ENCODE data around the gene FBXL17. TPM values are rescaled to one million over a fixed set of nuclear protein-coding genes. Genes with fewer than 3 reads are reported as not detected.

FBXL17 gene
- total RNA-seq, 5 donors from 2014 or later (not counting 1 experiment from before 2014, with no cell fraction given) = 20.4 to 30.1 (median 22.1) TPM

GRCh38 chr5:108233617-108234155 lies 148.2 kb downstream of the FBXL17 start:
- peaks cover 0 to 2% (median 0%) of the 10 kb centered on the region in 3 donors for H3K4me1 Mint-ChIP-seq
- H3K36me3 Mint-ChIP-seq = peaks cover 72% of the 10 kb centered on the region
- H3K9me3 Mint-ChIP-seq = peaks cover 0 to 3% (median 0%) of the 10 kb centered on the region in 3 donors
- 100% methylated on average over 1 of the region's 3 CpGs for WGBS (ENCODE audit: insufficient coverage)
- H3K27ac ChIP-seq (ENCODE audit: low read length) = no peak overlapping the region
- no peaks in the 10 kb centered on the region for H3K9me3 ChIP-seq
- no peaks in the 10 kb centered on the region for H3K27me3 Mint-ChIP-seq
- ATAC-seq (replicated peaks in 1 of 4) (no peak), DNase-seq (no peak)
- H3K4me3 Mint-ChIP-seq = no peak overlapping the region
- H3K4me1 ChIP-seq (ENCODE audit: control insufficient read depth in 1 of 2, extremely low read depth in 1 of 2, insufficient read depth in 2 of 2, low read length in 2 of 2) = no peaks in the 10 kb centered on the region
- no peak overlapping the region for H3K4me3 ChIP-seq (ENCODE audit: control insufficient read depth in 1 of 2, extremely low read depth in 1 of 2, low read length in 1 of 2)
- CTCF ChIA-PET = interaction anchor here in 1 of 2 donors (1.0 kb wide), 1 partner anchor 26 kb away, joined by 3 read pairs; no protein-coding TSS in a partner anchor
- H3K36me3 ChIP-seq (ENCODE audit: control insufficient read depth in 2 of 2, extremely low read depth in 1 of 2, insufficient read depth in 1 of 2, low read length in 1 of 2) = no peaks in the 10 kb centered on the region
- no peaks in the 10 kb centered on the region for H3K27me3 ChIP-seq (replicated peaks in 1 of 2; ENCODE audit: control insufficient read depth in 2 of 2, extremely low read depth in 1 of 2, insufficient read depth in 2 of 2, low read length in 1 of 2)
- POLR2A ChIA-PET = no interaction called here
- no peak overlapping the region for H3K27ac Mint-ChIP-seq

GRCh38 chr5:108232805-108233204 lies 149.1 kb downstream of the FBXL17 start:
- POLR2A ChIA-PET = no interaction called here
- H3K4me1 Mint-ChIP-seq = peaks cover 0 to 2% (median 0%) of the 10 kb centered on the region in 3 donors
- peaks cover 0 to 3% (median 0%) of the 10 kb centered on the region in 3 donors for H3K9me3 Mint-ChIP-seq
- Histone ChIP-seq H3K36me3 (ENCODE audit: control insufficient read depth in 2 of 2, extremely low read depth in 1 of 2, insufficient read depth in 1 of 2, low read length in 1 of 2) (no peaks in the 10 kb centered on the region), H3K27ac (ENCODE audit: low read length) (no peak overlapping the region), H3K9me3 (no peaks in the 10 kb centered on the region), H3K4me1 (ENCODE audit: control insufficient read depth in 1 of 2, extremely low read depth in 1 of 2, insufficient read depth in 2 of 2, low read length in 2 of 2) (no peaks in the 10 kb centered on the region), H3K27me3 (replicated peaks in 1 of 2; ENCODE audit: control insufficient read depth in 2 of 2, extremely low read depth in 1 of 2, insufficient read depth in 2 of 2, low read length in 1 of 2) (no peaks in the 10 kb centered on the region), H3K4me3 (ENCODE audit: control insufficient read depth in 1 of 2, extremely low read depth in 1 of 2, low read length in 1 of 2) (no peak overlapping the region)
- no peak overlapping the region for H3K4me3 Mint-ChIP-seq
- peaks cover 77% of the 10 kb centered on the region for H3K36me3 Mint-ChIP-seq
- DNase-seq (no peak), ATAC-seq (replicated peaks in 1 of 4) (no peak)
- H3K27me3 Mint-ChIP-seq = no peaks in the 10 kb centered on the region
- CTCF ChIA-PET = interaction anchor here in 1 of 2 donors (1.0 kb wide), 1 partner anchor 27 kb away, joined by 3 read pairs; no protein-coding TSS in a partner anchor
- H3K27ac Mint-ChIP-seq = no peak overlapping the region

GRCh38 chr5:108222011-108222410 lies 159.9 kb downstream of the FBXL17 start:
- Mint-ChIP-seq H3K9me3 (peaks cover 2 to 14% (median 12%) of the 10 kb centered on the region in 3 donors), H3K36me3 (peaks cover 73% of the 10 kb centered on the region), H3K4me1 (no peaks in the 10 kb centered on the region), H3K4me3 (no peak overlapping the region), H3K27me3 (no peaks in the 10 kb centered on the region), H3K27ac (no peak overlapping the region)
- H3K9me3 ChIP-seq = no peaks in the 10 kb centered on the region
- H3K27me3 ChIP-seq (replicated peaks in 1 of 2; ENCODE audit: control insufficient read depth in 2 of 2, extremely low read depth in 1 of 2, insufficient read depth in 2 of 2, low read length in 1 of 2) = no peaks in the 10 kb centered on the region
- CTCF ChIA-PET = no interaction called here
- no peaks in the 10 kb centered on the region for H3K4me1 ChIP-seq (ENCODE audit: control insufficient read depth in 1 of 2, extremely low read depth in 1 of 2, insufficient read depth in 2 of 2, low read length in 2 of 2)
- no peak overlapping the region for H3K27ac ChIP-seq (ENCODE audit: low read length)
- H3K4me3 ChIP-seq (ENCODE audit: control insufficient read depth in 1 of 2, extremely low read depth in 1 of 2, low read length in 1 of 2) = no peak overlapping the region
- DNase-seq = no peak
- no peak for ATAC-seq (replicated peaks in 1 of 4)
- POLR2A ChIA-PET = no interaction called here
- H3K36me3 ChIP-seq (ENCODE audit: control insufficient read depth in 2 of 2, extremely low read depth in 1 of 2, insufficient read depth in 1 of 2, low read length in 1 of 2) = no peaks in the 10 kb centered on the region

- H3K4me3 Mint-ChIP-seq = no peak overlapping the region
- H3K27me3 ChIP-seq (replicated peaks in 1 of 2; ENCODE audit: control insufficient read depth in 2 of 2, extremely low read depth in 1 of 2, insufficient read depth in 2 of 2, low read length in 1 of 2) = no peaks in the 10 kb centered on the region
- no peak overlapping the region for H3K27ac Mint-ChIP-seq
- CTCF ChIA-PET = no interaction called here
- ATAC-seq (replicated peaks in 1 of 4) = no peak
- POLR2A ChIA-PET = no interaction called here
- peaks cover 4 to 18% (median 14%) of the 10 kb centered on the region in 3 donors for H3K9me3 Mint-ChIP-seq
- no peaks in the 10 kb centered on the region for H3K4me1 ChIP-seq (ENCODE audit: control insufficient read depth in 1 of 2, extremely low read depth in 1 of 2, insufficient read depth in 2 of 2, low read length in 2 of 2)
- H3K27me3 Mint-ChIP-seq = no peaks in the 10 kb centered on the region
- H3K36me3 Mint-ChIP-seq = peaks cover 77% of the 10 kb centered on the region
- no peak overlapping the region for H3K4me3 ChIP-seq (ENCODE audit: control insufficient read depth in 1 of 2, extremely low read depth in 1 of 2, low read length in 1 of 2)
- H3K9me3 ChIP-seq = peaks cover 3% of the 10 kb centered on the region
- no peaks in the 10 kb centered on the region for H3K4me1 Mint-ChIP-seq
- no peaks in the 10 kb centered on the region for H3K36me3 ChIP-seq (ENCODE audit: control insufficient read depth in 2 of 2, extremely low read depth in 1 of 2, insufficient read depth in 1 of 2, low read length in 1 of 2)
- WGBS (ENCODE audit: insufficient coverage) = no CpG with 5 or more reads among the region's 1 CpG
- H3K27ac ChIP-seq (ENCODE audit: low read length) = no peak overlapping the region
- DNase-seq = no peak
Measured at GRCh38 chr5:108220834-108221233, 161.1 kb downstream of the FBXL17 start.

- Mint-ChIP-seq H3K4me3 (no peak overlapping the region), H3K27me3 (no peaks in the 10 kb centered on the region), H3K36me3 (peaks cover 64% of the 10 kb centered on the region), H3K4me1 (no peaks in the 10 kb centered on the region), H3K9me3 (peaks cover 5 to 26% (median 14%) of the 10 kb centered on the region in 3 donors), H3K27ac (no peak overlapping the region)
- WGBS (ENCODE audit: insufficient coverage) = 94% methylated on average over 3 of the region's 4 CpGs
- no peaks in the 10 kb centered on the region for H3K27me3 ChIP-seq (replicated peaks in 1 of 2; ENCODE audit: control insufficient read depth in 2 of 2, extremely low read depth in 1 of 2, insufficient read depth in 2 of 2, low read length in 1 of 2)
- peaks cover 0 to 8% of the 10 kb centered on the region in 2 donors for H3K36me3 ChIP-seq (ENCODE audit: control insufficient read depth in 2 of 2, extremely low read depth in 1 of 2, insufficient read depth in 1 of 2, low read length in 1 of 2)
- no peak overlapping the region for H3K27ac ChIP-seq (ENCODE audit: low read length)
- ATAC-seq (replicated peaks in 1 of 4) (no peak), DNase-seq (no peak)
- POLR2A ChIA-PET = no interaction called here
- H3K9me3 ChIP-seq = peaks cover 3% of the 10 kb centered on the region
- no peak overlapping the region for H3K4me3 ChIP-seq (ENCODE audit: control insufficient read depth in 1 of 2, extremely low read depth in 1 of 2, low read length in 1 of 2)
- no peaks in the 10 kb centered on the region for H3K4me1 ChIP-seq (ENCODE audit: control insufficient read depth in 1 of 2, extremely low read depth in 1 of 2, insufficient read depth in 2 of 2, low read length in 2 of 2)
- CTCF ChIA-PET = no interaction called here
Measured at GRCh38 chr5:108216890-108217289, 165.0 kb downstream of the FBXL17 start.

- Mint-ChIP-seq H3K27me3 (no peaks in the 10 kb centered on the region), H3K36me3 (peaks cover 47% of the 10 kb centered on the region), H3K27ac (no peak overlapping the region), H3K4me3 (no peak overlapping the region), H3K4me1 (no peaks in the 10 kb centered on the region), H3K9me3 (peaks cover 5 to 22% (median 9%) of the 10 kb centered on the region in 3 donors)
- DNase-seq (no peak), ATAC-seq (replicated peaks in 1 of 4) (no peak)
- ChIA-PET POLR2A (no interaction called here), CTCF (interaction anchor here in 1 of 2 donors (0.6 kb wide), 1 partner anchor 118 kb away, joined by 7 read pairs; no protein-coding TSS in a partner anchor)
- Histone ChIP-seq H3K4me1 (ENCODE audit: control insufficient read depth in 1 of 2, extremely low read depth in 1 of 2, insufficient read depth in 2 of 2, low read length in 2 of 2) (no peaks in the 10 kb centered on the region), H3K9me3 (peaks cover 3% of the 10 kb centered on the region), H3K27me3 (replicated peaks in 1 of 2; ENCODE audit: control insufficient read depth in 2 of 2, extremely low read depth in 1 of 2, insufficient read depth in 2 of 2, low read length in 1 of 2) (no peaks in the 10 kb centered on the region), H3K4me3 (ENCODE audit: control insufficient read depth in 1 of 2, extremely low read depth in 1 of 2, low read length in 1 of 2) (no peak overlapping the region), H3K27ac (ENCODE audit: low read length) (no peak overlapping the region), H3K36me3 (ENCODE audit: control insufficient read depth in 2 of 2, extremely low read depth in 1 of 2, insufficient read depth in 1 of 2, low read length in 1 of 2) (peaks cover 0 to 8% of the 10 kb centered on the region in 2 donors)
Measured at GRCh38 chr5:108214857-108215256, 167.0 kb downstream of the FBXL17 start.
